ENCODE measurements around the gene PSMD1.

DNA sequence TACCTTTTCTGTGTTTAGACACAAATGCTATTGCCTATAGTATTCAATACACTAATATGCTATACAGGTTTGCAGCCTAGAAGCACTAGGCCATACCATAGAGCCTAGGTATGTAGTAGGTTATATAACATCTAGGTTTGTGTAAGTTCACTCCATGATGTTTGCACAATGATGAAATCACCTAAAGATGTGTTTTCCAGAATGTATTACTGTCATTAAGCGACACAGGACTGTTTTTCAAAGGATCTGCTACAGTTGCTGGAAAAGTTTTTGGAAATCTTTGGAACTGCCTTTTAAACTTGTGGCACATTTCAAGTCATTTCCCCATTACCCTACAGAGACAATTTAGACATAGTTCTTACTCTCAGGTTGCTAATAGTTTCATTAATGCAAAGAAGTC lies 9.3 kb downstream of the PSMD1 start:
- TF ChIP-seq, protein P1, sequence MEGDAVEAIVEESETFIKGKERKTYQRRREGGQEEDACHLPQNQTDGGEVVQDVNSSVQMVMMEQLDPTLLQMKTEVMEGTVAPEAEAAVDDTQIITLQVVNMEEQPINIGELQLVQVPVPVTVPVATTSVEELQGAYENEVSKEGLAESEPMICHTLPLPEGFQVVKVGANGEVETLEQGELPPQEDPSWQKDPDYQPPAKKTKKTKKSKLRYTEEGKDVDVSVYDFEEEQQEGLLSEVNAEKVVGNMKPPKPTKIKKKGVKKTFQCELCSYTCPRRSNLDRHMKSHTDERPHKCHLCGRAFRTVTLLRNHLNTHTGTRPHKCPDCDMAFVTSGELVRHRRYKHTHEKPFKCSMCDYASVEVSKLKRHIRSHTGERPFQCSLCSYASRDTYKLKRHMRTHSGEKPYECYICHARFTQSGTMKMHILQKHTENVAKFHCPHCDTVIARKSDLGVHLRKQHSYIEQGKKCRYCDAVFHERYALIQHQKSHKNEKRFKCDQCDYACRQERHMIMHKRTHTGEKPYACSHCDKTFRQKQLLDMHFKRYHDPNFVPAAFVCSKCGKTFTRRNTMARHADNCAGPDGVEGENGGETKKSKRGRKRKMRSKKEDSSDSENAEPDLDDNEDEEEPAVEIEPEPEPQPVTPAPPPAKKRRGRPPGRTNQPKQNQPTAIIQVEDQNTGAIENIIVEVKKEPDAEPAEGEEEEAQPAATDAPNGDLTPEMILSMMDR (IDR thresholded peaks at IDR 0.05; ENCODE audit: extremely low read depth in 1 of 2, insufficient read depth in 1 of 2, low read depth in 1 of 2, low read length in 2 of 2), result no peak
- TF ChIP-seq POLR2AphosphoS5 (IDR thresholded peaks at IDR 0.05; ENCODE audit: insufficient read depth, low read depth, low read length) (no peak), EZH2 (IDR thresholded peaks at IDR 0.05; ENCODE audit: borderline replicate concordance, low read depth, low read length, severe bottlenecking) (no peak), GATA2 (IDR thresholded peaks at IDR 0.05; ENCODE audit: insufficient read depth, insufficient read length, low read depth, low read length) (no peak)
- TF ChIP-seq, protein P2, sequence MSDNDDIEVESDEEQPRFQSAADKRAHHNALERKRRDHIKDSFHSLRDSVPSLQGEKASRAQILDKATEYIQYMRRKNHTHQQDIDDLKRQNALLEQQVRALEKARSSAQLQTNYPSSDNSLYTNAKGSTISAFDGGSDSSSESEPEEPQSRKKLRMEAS (IDR thresholded peaks at IDR 0.05; ENCODE audit: insufficient read depth, insufficient read length), result no peak
